Femur (tissue), 1 donor: Measurements from ENCODE around the gene CCDC30.
"Not testable (repeated sequence)": the region's sequence is repeated elsewhere in the genome, so short reads cannot be mapped to it uniquely, and the experiment has no call there.

ENCODE experiments used
- DNase-seq: peaks from one replicate; pipeline ENCODE4 v3.0.0-alpha.2; 2017

Gene CCDC30

DNA sequence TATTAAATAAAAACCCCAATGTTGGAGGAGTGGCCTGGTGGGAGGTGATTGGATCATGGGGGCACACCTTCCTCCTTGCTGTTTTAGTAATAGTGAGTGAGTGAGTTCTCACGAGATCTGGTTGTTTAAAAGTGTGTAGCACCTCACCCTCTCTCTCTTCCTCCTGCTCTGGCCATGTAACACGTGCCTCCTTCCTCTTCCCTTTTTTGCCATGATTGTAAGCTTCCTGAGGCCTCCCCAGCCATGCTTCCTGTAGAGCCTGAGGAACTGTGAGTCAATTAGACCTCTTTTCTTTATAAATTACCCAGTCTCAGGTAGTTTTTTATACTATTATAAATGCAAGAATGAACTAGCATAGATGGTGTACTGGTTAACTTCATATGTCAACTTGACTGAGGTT lies 68.0 kb downstream of the CCDC30 start:
- no peak for DNase-seq

DNA sequence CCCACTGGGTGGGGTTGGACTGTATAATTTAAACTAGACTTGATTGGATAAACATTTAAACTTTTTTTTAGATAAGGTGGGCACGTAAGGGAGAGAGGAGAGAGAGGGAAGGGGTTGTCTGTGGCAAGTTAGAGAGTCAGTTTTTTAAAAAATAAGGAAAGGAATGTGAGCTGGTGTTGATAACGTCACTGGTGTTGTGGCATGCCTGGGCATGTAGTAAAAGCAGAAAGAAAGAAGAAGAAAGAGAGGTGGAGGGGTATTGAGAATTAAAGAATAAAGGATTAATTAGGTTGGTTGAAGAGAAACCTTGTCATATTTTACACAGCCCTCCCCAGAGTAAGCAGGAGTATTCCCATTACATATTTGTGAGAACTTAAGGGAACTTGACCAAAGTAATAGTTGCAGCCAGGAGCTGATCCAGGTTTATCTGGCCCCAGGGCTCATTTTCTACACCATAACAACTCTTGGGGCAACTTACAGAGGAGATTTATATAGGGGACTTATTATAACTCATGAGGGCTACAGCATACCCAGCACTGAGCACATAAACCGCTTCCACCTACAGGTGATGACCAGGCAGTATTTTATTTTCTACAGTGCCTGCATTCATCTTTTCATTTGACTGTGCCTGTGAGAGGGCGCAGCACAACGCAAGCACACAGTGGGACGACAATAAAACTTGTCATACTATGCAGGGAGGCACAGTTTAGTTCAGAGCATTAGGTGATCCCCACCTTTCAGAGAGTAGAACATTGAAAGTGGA lies 70.2 kb downstream of the CCDC30 start:
- no peak for DNase-seq

GRCh38 chr1:42541104-42541503 lies 78.0 kb downstream of the CCDC30 start:
- no peak for DNase-seq

DNA sequence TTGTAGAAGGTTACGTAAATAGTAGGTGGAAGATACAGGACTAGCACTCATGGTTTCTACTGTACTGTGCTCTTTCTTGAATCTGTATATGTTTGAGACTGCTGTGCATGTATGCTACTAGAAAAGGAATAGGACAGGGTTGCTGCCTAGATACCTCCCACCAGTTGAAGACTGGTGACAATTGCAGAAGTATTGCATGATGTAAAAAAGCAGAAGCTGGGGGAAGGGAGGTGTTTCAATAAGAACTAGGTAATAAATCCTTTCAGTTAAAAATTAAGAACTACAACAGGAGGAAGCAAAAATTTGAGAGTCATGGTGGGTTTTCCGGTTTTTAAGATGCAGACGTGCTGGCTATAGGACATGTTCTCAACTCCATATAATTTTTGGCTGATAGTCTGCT lies 88.1 kb downstream of the CCDC30 start:
- DNase-seq, result no peak

DNA sequence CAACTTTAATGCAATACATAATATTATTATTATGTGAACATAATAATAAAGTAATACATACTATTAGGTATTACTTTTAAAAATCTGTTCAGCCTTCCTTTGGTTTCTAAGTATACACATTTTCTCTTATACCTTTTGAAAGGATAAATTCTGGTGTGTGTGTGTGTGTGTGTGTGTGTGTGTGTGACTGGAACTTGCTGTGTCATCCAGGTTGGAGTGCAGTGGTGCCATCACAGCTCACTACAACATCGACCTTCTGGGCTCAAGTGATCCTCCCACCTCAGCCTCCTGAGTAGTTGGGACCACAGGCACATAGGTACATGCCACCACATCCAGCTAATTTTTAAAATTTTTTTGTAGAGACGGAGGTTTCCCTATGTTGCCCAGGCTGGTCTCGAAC lies 88.5 kb downstream of the CCDC30 start:
- no peak for DNase-seq

DNA sequence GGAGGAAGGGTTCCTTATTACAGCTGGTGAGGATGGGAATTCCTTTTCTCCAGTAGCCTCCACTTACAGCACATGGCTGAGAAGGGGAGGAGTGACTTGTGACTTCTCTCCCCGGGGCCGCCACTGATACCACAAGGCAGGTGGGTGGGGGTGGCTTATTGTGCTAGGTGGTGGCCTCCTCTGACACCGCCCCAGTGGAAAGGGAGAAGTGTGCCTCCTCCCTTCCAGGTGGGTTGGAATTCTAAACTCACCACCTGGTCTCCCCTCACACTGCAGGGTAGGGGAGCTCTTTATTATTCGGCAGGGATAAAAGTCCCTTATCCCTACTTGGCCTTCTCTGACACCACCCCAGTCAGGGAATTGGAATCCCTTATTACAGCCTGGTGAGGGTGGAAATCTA lies 89.5 kb downstream of the CCDC30 start:
- DNase-seq, result no peak

- no peak for DNase-seq
These were observed 94.3 kb downstream of the CCDC30 start for GRCh38 chr1:42557230-42557851.

DNA sequence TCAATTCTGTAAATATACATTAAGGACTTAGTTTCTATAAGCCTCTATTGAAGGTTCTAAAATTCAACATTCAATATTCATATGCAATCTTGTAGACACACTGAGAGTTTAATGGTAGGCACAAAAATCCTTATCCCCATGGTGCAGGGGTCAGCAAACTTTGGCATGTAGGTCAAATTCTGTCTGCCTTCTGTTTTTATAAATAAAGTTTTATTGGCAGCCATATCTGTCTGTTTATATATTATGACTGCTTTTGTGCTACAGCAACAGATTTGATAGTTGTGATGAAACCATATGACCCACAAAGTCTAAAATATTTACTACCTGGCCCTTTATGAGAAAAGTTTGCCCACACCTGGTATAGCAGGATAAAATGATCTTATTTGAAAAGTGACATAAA lies 104.0 kb downstream of the CCDC30 start:
- no peak for DNase-seq

DNA sequence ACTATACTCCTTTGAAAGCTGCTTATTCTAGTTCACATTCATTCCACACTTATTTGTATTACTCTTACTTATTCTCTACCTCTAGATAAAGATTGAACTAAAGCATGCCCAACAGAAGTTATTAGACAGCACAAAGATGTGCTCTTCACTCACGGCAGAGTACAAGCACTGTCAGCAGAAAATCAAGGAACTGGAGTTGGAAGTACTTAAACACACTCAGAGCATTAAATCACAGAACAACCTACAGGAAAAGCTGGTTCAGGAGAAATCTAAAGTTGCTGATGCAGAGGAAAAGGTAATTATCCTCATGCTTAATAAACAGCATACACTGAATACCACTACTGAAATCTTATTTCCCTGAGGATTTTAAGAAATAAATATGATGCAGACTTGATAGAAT lies 113.8 kb downstream of the CCDC30 start:
- DNase-seq, result no peak

GRCh38 chr1:42586016-42586415 lies 122.9 kb downstream of the CCDC30 start:
- DNase-seq, result no peak

- DNase-seq, result no peak
These were observed 124.7 kb downstream of the CCDC30 start for GRCh38 chr1:42587753-42588152.

- DNase-seq, result no peak
These were observed 129.7 kb downstream of the CCDC30 start for GRCh38 chr1:42592811-42593210.

GRCh38 chr1:42593486-42594100 lies 130.5 kb downstream of the CCDC30 start:
- peak; percentile 32 for DNase-seq

- DNase-seq, result no peak
These were observed 138.4 kb downstream of the CCDC30 start for GRCh38 chr1:42601472-42601871.

DNA sequence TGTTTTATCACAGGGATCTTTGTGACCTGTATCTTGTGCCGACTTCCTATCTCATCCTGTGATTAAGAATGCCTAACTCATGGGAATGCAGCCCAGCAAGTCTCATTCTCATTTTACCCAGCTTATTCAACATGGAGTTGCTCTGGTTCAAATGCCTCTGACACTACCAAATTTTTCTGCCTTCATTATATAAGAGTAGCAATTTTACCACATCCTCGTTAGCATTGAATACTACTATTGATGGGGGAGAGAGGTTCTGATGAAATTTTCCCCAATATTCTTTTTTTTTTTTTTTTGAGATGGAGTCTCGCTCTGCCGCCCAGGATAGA lies 150.7 kb downstream of the CCDC30 start:
- DNase-seq, result no peak

DNA sequence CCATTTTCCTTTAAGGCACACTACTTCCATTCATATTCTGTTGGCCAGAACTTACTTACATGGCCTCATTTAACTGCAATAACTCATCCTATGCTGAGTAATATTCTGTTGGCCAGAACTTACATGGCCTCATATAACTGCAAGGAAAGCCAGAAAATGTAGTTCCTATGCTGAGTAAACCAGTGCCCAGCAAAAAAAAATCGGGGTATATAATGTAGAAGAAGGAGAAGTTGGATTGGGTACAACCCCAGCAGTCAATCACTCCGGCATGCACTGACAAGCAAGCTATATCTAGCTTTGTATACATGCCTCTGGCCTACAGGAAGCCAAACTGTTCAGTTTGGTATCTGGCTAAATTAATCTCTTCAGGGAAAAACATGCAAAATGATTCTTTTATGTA lies 155.8 kb downstream of the CCDC30 start:
- DNase-seq, result no peak

GRCh38 chr1:42620307-42620706 lies 157.2 kb downstream of the CCDC30 start:
- no peak for DNase-seq

DNA sequence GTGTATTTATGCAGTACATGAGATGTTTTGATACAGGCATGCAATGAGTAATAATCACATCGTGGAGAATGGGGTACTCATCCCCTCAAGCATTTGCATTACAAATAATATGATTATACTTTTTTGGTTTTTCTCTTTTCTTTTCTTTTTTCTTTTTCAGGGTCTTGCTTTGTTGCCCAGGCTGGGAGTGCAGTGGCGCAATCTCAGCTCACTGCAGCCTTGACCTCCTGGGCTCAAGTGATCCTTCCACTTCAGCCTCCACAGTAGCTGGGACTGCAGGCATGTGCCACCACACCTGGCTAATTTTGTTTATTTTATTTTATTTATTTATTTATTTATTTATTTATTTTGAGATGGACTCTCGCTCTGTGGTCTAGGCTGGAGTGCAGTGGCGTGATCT lies 158.1 kb downstream of the CCDC30 start:
- not testable (repeated sequence) for DNase-seq

DNA sequence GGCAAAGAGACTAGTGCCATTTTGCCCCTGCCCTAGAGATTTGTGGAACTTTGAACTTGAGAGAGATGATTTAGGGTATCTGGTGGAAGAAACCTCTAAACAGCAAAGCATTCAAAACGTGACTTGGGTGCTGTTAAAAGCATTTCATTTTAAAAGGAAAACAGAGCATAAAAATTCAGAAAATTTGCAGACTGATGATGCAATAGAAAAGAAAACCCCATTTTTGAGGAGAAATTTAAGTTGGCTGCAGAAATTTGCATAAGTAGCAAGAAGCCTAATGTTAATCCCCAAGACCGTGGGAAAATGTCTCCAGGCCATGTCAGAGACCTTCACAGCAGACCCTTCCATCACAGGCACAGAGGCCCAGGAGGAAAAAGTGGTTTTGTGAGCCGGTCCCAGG lies 164.1 kb downstream of the CCDC30 start:
- not testable (repeated sequence) for DNase-seq

DNA sequence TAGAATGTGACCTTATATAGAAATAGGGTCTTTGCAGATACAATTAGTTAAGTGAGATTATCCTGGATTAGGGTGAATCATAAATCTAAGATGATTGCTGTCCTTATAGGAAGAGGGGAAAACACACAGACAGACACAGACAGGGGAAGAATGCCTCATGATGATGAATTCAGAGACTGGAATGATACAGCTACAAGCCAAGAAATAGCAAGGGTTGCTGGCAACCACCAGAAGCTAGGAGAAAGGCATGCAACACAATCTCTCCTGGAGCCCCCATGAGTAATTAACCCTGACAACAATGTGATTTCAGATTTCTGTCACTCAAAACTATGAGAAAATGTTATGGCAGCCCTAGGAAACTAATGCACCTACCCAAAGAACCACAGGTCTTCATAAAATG lies 176.0 kb downstream of the CCDC30 start:
- no peak for DNase-seq

- DNase-seq, result no peak
These were observed 183.0 kb downstream of the CCDC30 start for GRCh38 chr1:42646056-42646455.

DNA sequence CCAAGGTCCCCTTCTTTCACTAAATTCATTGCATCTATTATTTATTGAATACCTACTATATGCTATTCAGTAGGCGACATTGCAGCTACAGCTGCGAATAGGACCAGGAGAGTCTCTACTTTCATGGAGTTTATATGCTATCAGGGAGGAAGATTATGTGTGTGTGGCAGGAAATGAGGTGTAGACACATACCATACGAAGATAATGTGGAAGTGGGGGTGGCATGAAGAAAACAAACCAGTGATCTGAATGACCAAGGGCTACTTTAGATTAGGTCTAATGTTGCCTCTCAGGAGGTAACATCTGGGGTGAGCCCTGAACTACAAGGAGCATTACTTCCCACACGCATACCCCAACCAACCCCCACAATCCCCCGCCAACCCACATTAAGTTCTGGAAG lies 194.1 kb downstream of the CCDC30 start:
- DNase-seq, result no peak

DNA sequence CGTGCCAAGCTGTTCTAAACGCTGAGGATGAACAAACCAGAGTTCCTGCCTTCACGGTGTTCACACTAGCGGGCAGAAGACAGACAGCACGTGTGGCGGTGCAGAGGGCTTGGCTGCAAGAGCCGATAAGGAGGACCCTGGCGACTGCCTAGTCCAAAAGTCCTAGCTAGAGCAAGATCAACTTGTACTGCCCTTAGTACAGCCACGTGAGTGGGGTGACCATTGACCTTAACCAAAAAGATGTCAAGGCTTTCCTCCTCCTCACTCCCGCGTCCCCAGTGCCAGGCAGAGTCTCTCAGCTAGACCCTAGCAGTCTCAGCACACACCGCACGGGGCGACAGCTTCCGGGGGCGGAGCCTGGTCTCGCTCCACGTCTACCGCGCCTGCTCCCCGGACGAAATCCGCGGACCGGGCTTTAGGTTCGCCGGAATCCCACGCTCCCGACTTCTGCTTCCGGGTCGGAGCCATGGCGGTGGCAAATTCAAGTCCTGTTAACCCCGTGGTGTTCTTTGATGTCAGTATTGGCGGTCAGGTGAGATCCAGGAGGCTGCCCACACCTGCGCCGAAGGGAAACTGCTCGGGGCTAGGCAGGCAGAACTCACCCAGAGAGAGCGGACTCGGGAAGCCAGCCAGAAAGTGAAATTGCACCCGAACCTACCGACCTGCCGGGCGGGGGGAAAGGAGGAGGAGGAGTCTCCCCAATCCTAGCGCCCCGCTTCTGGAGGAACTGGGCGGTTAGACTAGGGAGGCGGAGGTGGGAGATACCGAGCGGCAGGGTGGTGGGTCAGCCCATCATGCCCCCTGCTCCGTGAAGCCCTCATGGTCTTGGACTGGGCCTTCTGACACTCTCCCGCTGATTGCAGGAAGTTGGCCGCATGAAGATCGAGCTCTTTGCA lies 195.1 kb downstream of the CCDC30 start, which contains the start of gene PPIH:
Gene PPIH, plus strand, starts transcription at position 443 of the 896 bp plus-strand sequence. Its CDS starts 24 bp downstream, at position 467.
- peak; percentile 97 for DNase-seq
